22Rv1 (cell line): ENCODE results near the gene ADCYAP1R1.

ENCODE experiments used
- H3K27ac ChIP-seq: fragments of 450-650 bp; 2 replicates; pipeline ENCODE4 v1.5.1; 2017
- CTCF ChIP-seq: fragments of 450-650 bp; IDR thresholded peaks from 2 replicates; pipeline ENCODE4 v1.5.1; 2017; ENCODE audit warnings: mild to moderate bottlenecking
- ZFX ChIP-seq: fragments of 450-650 bp; IDR thresholded peaks from 2 replicates; pipeline ENCODE4 v1.6.1; 2017; ENCODE audit warnings: antibody characterized with exemption, borderline replicate concordance

The ADCYAP1R1 gene

GRCh38 chr7:31079126-31079823, 27.2 kb downstream of the ADCYAP1R1 start:
- no peak overlapping the region for H3K27ac ChIP-seq
- TF ChIP-seq CTCF, result no peak
- TF ChIP-seq ZFX, result no peak

- H3K27ac ChIP-seq, result no peak overlapping the region
- no peak for TF ChIP-seq CTCF
- no peak for TF ChIP-seq ZFX
These were observed 27.9 kb downstream of the ADCYAP1R1 start for GRCh38 chr7:31079824-31080511.

- H3K27ac ChIP-seq, result no peak overlapping the region
- TF ChIP-seq ZFX, result no peak
- no peak for TF ChIP-seq CTCF
These were observed 28.7 kb downstream of the ADCYAP1R1 start for GRCh38 chr7:31080763-31081162.

GRCh38 chr7:31082017-31082416, 29.9 kb downstream of the ADCYAP1R1 start:
- TF ChIP-seq CTCF (no peak), ZFX (no peak)

GRCh38 chr7:31082447-31082846, 30.3 kb downstream of the ADCYAP1R1 start:
- TF ChIP-seq ZFX (no peak), CTCF (no peak)
- no peak overlapping the region for H3K27ac ChIP-seq

More at GRCh38 chr7:31082017-31082416, 29.9 kb downstream of the ADCYAP1R1 start:
- H3K27ac ChIP-seq, result no peak overlapping the region

GRCh38 chr7:31083210-31083786, 31.2 kb downstream of the ADCYAP1R1 start:
- no peak for TF ChIP-seq CTCF
- no peak for TF ChIP-seq ZFX
- H3K27ac ChIP-seq, result no peak overlapping the region

GRCh38 chr7:31084226-31084625, 32.1 kb downstream of the ADCYAP1R1 start:
- H3K27ac ChIP-seq, result no peak overlapping the region
- no peak for TF ChIP-seq CTCF
- TF ChIP-seq ZFX, result no peak
